ENCODE results near the gene HLCS.

HLCS gene

DNA sequence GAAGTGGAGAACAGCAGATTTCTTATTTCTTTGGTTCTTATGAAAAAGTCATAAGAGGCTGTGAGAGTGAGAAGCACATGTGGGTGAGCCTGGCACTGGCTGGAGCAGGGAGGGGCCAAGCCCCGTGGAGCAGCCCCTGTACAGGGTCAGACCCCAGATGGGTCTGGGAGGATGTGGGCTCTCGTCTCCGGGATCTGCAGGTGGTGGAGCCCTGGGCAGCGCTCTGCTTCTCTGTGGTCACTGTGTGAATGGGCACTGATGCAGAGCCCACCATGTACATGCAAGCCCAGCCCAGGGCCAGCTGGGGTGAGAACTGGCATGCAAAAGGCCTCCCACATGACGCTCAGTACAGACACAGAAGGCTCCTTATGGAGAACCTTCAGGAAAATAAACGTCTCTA is 200.0 kb downstream of the HLCS start:
- no peak for DNase-seq

DNA sequence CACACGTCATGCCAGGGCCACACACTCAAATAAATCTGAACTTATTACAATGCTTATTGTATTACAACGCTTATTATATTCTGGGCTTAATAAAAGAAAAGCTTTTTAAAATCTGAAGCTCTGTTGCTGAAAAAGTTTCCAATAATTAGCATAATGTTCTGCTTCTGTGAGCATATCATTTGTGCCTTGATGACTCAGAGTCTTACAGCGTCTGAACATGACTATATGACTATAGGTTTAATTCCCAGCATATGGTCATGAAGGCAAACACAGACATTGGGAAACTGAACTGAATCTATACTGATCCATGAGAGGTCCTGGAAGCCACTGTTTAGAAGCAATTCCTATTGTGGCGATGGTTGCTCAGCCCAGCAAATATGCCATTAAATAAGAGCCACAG is 201.2 kb downstream of the HLCS start:
- no peak for DNase-seq

DNA sequence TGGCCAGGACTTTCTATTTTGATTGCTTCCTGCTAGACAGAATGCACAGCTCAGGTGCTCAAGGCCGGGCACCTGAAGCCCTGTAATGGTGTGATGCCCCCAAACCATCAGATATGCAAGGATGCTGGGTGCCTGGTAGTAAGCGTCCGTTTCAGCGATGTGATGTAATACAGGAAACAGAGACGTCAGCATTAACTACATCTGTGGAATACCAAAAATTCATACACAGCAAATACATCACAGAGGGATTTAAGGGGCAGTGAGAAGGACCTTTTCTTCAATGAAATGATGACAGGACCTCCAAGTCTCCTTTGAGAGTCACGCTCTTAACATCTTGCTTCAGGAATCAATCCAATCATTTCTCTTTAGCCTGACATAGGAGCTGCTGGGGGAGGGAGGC is 203.2 kb downstream of the HLCS start:
- DNase-seq: no peak

DNA sequence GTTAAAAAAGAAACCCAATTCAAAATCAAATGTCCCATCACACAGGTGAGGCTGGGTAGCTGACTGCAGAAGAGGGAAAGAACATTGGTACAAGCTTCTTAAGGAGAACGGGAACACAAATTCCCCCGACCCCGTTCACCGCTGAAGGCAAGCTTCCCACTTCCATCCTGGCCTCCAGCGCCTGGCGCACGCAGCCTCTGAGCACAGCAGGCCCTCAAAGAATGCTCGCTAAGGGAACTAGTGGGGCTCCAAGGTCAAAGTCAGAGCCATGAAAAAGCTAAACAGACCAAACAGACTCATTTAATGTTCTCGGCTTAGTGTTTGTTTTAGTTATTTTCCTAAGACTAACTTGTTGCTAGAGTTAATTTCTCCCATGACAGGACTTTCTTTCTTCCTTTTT is 203.8 kb downstream of the HLCS start:
- DNase-seq: no peak

DNA sequence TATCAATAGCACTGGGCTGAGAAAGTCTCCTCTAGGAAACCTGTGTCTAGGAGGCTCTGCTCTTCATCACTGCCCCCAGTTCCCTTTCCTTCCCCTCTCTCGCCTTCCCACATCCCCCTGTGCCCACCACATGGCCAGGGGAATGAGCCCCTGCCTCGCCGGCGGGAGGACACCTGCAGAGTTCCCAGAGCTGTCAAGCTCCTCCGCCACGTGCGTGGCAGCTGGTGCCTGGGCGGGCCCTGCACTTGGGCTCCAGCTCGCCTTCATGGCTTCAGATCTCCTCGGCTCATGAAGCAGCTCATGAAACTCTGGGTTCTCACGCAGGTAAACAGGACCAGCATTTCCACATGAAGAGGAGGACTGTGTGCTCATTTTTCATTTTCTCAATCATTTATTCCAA is 204.8 kb downstream of the HLCS start:
- DNase-seq: no peak

DNA sequence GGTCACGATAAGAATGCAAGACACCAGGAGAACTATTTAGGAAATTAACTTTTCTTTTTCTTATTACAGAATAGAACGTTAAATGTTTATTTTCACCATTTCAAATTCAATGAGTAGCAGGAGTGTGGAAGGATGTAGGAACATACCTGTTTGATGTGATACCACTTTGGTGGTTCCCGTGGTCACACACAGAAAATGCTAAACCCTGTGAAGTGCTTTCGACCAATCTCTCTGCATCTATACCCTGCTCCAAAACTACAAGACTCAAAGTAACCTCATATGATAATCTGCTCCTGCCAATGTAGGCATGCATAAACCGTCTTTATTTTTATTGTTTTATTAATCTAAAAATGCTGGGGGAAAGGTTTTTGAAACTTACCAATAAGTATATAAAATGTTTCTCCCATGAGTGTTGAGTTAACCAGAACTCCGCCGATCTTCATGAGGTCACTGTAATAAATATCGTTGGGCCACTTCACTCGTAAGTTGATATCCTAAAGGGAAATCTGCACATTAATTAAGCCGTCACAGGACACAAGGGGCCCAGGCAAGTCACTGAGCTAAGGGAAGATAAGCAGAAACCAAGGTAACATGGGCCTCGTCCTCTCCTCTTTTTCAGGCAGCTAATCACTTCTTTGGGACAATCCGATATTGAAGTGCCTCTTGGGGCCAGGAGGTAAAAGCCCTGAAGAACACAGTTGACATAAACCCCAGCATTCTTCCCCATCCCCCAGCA is 207.0 kb downstream of the HLCS start:
- DNase-seq: no peak

DNA sequence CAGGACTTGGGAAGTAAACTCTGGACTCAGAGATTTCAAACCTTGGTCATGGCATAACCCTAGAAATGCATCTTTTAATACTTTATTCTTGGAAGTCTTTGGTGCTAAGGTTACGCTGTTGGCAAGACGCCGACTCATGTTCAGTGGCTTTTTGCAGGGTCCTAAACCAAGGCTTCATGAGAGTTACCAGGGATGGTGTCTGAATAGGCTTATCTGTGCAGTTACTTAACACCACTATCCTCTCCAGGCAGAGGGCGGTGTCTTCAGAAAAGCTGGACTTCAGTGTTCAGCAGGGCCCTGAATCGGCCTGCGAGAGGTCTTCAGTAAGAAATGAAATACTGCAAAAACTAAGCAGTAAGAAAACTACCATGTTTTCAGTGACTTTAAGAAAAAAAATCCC is 209.3 kb downstream of the HLCS start:
- DNase-seq: no peak

DNA sequence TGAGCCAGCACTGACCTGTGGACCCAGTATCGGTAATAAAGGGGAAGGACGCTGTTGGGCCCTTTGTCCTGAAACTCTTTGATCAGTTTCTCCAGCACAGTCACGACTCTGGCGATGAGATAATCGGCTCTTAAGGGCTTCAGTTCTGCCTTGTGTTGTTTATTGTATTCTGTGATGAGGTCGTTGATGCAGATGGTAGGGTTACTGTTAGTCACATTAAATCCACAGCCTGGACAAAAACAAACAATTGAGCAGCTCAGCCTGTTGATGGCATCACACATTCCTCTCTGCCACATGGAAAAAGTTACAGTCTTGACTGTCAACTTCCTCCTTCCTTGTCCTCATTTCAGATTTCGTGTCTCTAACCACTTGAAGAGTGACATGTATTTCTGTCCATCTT is 209.9 kb downstream of the HLCS start:
- no peak for DNase-seq

DNA sequence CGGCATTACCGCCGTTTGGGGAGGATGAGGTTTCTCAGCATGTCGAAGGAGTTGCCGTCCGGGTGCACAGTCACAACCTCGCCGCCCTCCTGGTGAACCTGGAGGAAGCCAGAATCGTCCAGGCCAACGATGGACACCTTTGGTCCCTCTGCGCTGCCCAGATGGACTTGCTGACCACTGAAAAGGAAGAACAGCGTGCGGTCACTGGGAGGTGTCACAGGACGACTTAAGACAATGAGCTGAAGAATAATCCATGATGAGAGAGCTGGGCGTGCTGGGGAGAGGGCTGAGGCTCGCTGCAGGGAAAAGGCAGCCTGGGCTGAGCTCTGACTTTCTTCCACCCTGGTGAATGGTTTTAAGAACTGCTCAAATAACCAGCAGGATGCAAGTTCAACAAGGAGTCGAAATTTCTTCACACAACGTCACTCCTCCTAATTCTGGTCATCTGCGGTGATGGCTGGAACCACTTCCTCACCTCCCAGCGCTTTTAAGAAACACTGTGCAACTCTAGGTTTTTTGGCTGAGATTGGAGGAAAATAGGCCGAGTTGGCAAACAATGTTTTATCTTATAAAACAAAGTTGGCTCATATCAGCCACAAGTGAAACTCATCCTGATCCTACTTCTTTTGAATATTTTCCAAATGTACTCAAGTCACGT is 212.1 kb downstream of the HLCS start:
- no peak for DNase-seq

DNA sequence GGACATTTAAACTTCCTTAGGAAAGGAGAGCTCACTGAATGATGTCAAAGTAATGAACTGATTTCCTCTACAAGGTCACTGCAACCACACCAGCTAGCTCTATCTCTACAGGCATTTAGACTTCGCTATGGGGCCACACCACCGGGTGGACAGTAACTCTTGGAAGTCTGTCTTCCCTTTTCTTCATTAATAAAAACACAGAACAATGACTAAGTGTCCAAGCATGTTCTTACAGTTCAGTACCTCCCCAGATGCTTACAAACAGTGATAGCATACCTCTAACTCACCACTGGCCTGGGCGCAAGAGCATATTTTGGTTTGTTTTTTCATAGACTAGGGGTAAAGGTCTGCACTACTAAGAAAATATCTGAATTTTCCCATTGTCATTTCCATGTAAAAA is 212.9 kb downstream of the HLCS start:
- DNase-seq: no peak

DNA sequence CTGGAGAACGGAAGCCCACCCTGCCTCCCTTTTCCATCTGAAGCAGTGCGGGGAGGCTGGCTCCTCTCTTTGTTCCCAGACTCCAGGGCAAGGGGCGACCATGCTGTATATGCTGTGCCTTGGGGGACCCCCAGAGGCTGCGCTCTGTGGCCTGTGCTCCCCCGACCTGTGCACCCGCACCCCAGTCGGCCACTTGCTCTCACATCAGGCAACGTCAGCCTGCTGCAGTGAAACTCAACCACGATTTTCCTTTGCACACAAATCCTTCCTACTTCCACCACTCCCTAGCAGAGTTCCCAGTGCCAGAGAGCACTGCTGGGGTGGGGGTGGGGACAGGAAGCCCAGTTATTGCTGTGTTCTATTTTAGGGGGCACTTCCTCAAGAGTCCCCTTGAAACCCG is 215.1 kb downstream of the HLCS start:
- no peak for DNase-seq

DNA sequence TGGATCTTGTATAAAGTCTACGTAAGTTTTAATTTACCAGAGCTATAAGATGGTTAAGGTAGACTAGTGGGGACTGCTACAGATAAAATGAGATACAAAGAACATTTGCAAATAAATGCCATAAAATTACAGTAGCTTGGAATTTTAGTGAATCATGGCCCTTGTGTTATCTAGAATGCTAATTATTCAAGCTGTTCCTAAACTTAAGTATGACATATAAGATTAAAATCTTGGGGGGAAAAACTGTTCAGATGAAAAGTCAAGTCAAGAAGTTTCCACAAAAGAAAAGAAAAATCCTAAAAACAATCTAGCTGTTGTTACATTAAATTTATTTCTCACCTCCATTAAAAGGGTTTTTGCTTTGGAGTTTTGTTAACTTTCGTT is 215.9 kb downstream of the HLCS start:
- DNase-seq: no peak

DNA sequence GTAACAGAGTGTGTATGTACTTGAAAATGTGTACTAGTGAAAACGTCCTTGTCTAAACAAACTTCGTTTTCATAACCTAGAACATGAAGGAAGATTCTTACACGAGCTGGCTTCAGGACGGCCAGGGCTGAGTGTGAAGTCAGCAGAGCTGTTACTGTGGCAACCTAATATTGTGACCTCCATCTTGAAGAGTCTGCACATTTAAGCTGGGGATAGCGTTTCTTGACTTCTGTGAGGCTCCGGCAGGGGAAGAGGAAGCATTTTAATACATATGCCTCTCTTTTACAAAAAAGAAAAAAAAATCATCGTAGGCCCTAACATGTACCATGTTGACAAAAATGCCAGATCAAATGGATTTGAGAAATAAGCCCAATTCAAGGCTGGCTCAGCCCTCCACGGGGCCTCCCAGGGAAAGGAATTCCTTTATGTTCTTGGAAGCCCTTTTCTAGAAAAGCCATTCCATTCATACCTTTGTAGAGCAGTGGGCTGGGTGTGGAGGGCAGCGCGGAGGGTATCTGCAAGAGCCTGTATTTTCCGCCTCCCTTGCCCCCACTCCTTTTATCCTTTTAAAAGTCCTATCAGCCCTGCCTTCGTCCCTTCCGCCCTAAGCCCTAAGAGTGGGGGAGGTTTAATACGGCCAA is 216.4 kb downstream of the HLCS start:
- no peak for DNase-seq

DNA sequence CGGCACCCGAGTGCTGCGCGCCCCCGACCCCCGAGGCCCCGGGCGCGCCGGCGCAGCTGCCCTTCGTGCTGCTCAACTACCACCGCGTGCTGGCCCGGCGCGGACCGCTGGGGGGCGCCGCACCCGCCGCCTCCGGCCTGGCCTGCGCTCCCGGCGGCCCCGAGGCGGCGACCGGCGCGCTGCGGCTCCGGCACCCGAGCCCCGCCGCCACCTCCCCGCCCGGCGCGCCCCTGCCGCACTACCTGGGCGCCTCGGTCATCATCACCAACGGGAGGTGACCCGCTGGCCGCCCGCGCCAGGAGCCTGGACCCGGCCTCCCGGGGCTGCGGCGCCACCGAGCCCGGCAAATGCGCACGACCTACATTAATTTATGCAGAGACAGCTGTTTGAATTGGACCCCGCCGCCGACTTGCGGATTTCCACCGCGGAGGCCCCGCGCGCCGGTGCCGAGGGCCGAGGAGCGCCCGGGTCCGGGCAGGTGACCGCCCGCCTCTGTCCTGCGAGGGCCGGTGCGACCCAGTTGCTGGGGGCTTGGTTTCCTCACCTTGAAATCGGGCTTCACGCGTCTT is 218.6 kb downstream of the HLCS start:
- DNase-seq: peak; percentile 42 to 63

DNA sequence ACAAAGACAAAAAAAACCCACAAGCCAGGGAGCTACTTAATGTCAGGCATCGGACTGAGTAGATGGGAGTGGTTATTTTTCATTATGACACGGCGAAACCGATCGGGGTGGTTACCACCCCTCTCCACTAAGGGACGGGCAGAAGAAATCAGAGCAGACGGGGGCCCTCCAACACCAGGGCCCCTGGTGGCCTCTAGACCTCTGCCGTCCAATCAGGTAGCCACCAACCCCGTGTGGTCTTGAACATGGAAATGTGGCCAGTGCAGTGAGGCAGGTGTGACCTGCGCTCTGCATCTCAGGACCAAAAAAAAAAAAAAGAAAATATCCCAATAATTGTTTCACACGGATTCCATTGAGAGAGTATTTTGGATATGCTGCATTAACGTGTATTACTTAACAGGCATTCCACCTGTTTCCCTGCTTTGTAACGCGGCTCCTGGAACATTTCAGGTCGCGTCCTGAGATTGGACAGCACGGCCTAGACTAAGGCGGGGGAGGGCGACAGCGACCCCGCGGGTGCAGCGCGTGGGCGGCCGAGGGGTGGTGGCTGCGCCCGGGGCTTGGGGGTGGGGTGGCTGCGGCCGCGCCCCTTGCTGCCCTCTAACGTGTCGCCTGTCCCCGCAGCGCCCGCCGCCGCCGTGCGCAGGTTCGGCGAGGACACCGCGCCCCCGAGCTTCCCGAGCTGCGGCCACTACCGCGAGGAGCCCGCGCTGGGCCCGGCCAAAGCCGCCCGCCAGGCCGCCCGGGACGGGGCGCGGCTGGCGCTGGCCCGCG is 219.2 kb downstream of the HLCS start:
- no peak for DNase-seq

DNA sequence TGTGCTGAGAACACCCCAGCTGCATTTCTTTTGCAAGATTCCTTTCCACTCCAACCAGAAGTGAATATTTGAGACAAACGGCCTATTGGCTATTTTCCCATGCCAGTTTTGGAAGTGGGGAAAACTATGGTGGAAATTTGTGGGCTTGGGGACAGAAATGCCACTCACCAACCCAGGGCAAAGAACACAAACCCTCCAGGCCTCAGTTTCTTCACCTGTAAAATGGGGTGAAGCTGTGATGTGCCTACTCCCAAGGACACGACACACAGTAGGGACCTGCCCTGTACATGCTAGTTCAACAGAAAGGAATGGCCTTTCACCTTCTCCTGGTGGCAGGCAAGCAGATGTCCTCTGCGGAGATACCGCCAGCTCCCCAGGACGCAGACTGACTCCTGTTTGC is 221.0 kb downstream of the HLCS start:
- DNase-seq: no peak

DNA sequence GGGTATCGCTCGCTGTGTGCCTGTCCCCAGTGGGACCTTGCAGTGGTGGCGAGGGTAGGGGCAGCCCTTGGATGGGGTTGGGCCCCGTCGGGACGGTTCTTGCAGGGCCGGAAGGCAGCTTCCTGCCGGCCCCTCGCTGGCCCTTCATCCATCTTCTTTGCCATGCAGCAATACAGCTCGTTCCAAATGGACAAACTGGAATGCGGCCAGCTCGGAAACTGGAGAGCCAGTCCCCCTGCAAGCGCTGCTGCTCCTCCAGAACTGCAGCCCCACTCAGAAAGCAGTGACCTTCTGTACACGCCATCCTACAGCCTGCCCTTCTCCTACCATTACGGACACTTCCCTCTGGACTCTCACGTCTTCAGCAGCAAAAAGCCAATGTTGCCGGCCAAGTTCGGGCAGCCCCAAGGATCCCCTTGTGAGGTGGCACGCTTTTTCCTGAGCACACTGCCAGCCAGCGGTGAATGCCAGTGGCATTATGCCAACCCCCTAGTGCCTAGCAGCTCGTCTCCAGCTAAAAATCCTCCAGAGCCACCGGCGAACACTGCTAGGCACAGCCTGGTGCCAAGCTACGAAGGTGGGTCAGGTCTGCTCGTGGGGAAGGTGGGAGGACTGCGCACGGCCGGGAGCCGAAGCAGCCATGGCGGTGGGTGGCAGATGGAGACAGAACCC is 221.8 kb downstream of the HLCS start:
- no peak for DNase-seq

DNA sequence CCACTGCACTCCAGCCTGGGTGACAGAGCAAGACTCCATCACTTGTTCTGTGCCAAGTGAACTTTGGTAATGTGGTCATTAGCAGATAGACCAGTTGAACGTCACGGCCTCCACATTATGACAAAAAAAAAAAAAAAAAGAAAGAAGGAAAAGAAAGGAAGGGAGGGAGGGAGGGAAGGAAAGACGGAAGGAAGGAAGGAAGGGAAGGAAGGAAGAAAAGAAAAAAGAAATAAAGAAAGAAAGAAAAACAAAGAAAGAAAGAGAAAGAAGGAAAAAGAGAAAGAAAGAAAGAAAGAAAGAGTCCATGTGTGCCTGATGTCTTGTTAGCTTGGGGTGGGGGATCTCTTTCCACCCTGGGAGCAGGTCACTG is 222.3 kb downstream of the HLCS start:
- no peak for DNase-seq

DNA sequence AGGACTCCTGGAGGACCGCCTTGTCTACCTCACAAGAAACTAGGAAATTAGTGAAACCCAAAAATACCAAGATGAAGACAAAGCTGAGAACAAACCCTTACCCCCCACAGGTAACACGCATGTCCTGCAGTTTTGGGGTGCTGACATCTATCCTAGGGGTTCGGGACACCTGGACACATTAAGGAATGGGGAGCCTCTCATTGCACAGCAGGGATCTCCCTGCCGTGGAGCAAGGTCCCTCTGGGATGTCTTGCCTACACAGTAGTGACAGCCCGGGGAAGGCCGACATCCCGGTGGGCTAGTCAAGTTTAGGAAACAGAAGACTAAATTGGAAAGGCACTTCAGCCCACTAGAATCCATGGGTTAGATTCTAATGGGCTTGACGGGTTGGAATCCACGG is 223.0 kb downstream of the HLCS start:
- no peak for DNase-seq

DNA sequence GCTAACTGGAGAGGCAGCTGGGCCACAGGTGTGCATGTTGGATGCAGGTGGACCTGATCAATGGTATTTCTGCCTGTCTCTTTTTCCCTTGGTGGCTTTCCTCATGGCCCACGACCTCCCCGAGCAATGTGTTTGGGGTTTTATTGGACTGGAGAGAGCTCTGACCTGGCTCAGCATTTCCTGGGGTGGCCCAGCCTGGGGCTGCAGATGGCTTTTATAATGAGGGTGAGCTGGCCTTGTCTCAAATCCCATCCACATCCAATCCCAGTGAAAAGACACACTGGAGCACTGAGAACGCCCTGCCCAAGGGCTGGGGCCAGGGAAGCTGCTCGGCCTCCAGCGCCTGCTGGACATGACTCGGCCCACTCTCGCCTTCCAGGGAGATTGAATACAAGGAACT is 223.5 kb downstream of the HLCS start:
- DNase-seq: no peak

DNA sequence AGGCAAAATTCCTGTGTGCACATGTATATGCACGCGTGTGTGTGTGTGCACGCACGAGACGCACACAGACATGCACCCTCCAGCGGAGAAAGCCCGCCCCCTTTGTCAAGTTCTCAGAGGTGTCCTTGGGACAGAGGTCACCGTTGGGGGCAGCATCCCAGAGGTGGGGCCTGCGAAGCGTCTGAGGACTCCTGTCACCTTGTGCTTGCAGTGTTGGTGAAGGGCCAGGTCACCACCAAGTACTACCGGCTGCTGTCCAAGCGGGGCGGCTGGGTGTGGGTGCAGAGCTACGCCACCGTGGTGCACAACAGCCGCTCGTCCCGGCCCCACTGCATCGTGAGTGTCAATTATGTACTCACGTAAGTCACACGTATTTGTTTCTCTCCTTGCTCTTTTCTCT is 225.0 kb downstream of the HLCS start:
- no peak for DNase-seq

DNA sequence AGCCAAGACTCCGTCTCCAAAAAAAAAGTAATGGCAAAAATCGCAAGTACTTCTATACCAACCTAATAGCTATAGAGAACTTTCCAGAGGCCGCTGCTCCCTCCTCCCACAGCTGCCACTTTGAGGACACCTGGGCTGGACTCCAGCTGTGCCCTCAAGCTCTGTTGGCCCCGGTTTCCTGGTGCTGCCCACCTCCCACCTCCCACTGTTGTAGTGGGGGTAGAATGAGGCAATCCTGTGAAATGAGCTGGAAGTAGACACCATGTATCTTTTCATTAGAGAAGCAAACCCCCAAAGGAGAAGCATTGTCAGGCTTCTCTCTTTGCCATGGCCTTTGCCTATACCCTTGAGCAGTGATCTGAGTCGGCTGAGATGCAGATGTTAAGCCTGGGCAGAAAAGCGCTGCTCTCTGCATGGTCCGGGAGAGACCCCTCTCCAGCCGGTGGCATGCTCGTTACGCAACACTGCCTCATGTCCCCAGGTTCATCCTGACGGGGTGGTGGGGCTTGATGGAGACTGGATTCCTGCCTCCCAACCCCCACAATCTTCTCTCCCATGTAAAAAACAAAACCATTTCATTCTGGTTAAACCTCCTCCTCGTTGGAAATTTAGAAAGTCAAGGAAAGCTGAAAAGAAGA is 227.9 kb downstream of the HLCS start:
- no peak for DNase-seq
